ENCODE data around the gene LSR.

LSR gene

DNA sequence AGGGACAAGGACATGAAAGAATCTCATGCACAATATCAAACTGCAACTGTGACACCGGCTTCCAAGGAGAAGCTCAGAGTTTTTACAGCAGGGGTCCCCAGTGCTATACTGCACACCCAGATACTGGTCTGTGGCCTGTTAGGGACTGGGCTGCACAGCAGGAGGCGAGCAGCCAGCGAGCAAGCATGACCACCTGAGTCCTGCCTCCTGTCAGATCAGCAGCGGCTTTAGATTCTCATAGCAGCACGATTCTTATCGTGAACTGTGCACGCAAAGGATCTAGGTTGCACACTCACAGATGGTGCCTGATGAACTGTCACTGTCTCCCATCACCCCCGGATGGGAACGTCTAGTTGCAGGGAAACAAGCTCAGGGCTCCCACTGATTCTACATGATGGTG lies 67.1 kb downstream of the LSR start:
- no peak overlapping the region for H3K4me3 Mint-ChIP-seq
- H3K27me3 Mint-ChIP-seq, result no peaks in the 10 kb centered on the region
- H3K4me1 Mint-ChIP-seq (ENCODE audit: low read depth), result peaks cover 17% of the 10 kb centered on the region
- no peaks in the 10 kb centered on the region for H3K36me3 Mint-ChIP-seq (ENCODE audit: low read depth)
- H3K27ac Mint-ChIP-seq, result no peak overlapping the region
- no peaks in the 10 kb centered on the region for H3K9me3 Mint-ChIP-seq

- Mint-ChIP-seq H3K9me3 (no peaks in the 10 kb centered on the region), H3K4me1 (ENCODE audit: low read depth) (peaks cover 19% of the 10 kb centered on the region), H3K27me3 (no peaks in the 10 kb centered on the region), H3K27ac (no peak overlapping the region), H3K4me3 (no peak overlapping the region), H3K36me3 (ENCODE audit: low read depth) (no peaks in the 10 kb centered on the region)
These were observed 67.8 kb downstream of the LSR start for GRCh38 chr19:35316560-35316959.

Measured in stimulated activated naive CD8-positive, alpha-beta T cell treated with anti-CD3 and anti-CD28 coated beads, Interleukin-15, Interleukin-2, amounts not matched to agents 100 ng/mL and 50 ng/mL, for 24 hours (primary cell).